Caki2 (cell line): ENCODE measurements around the gene APOLD1. TPM values are rescaled to one million over a fixed set of nuclear protein-coding genes. Genes with fewer than 3 reads are reported as not detected.
"Not testable (repeated sequence)": the region's sequence is repeated elsewhere in the genome, so short reads cannot be mapped to it uniquely, and the experiment has no call there.

ENCODE experiments used
- DNase-seq: peaks from one replicate; pipeline ENCODE4 v3.0.0-alpha.2; 2015; ENCODE audit warnings: low read depth
- in situ Hi-C: cut with HindIII; loops from 2 replicates; pipeline ENCODE4 v1.10.0; 2016; ENCODE audit warnings: low sequenced_read_pairs, low pct_unique_long_range_greater_than_20kb, mixed read lengths
- total RNA-seq: library from RNA; depleted of rRNA; stranded (reverse); fragments of >200 nt; shearing (Covaris generic); gene quantifications from 2 replicates; pipeline ENCODE4 v1.2.3, GENCODE V29; 2014; ENCODE audit warnings: low replicate concordance; rRNA removed

Gene APOLD1
- 5.1 and 8.4 TPM in 2 replicates for total RNA-seq

GRCh38 chr12:12784911-12785814 lies at the start of gene APOLD1:
TSS of gene APOLD1 (plus strand) at chr12:12785659. CDS start at chr12:12785692, 33 bp downstream.
- in situ Hi-C loops = no loop called here
- no peak for DNase-seq

GRCh38 chr12:12736759-12737676 lies 48.4 kb upstream of the APOLD1 start:
- peak; percentile 74 for DNase-seq

GRCh38 chr12:12738152-12738551 lies 47.3 kb upstream of the APOLD1 start:
- in situ Hi-C loops, DNase-seq: not testable (repeated sequence)

More at GRCh38 chr12:12736759-12737676, 48.4 kb upstream of the APOLD1 start:
- in situ Hi-C loops = no loop called here

GRCh38 chr12:12741660-12742059 lies 43.8 kb upstream of the APOLD1 start:
- in situ Hi-C loops = no loop called here
- no peak for DNase-seq

- DNase-seq = no peak
- in situ Hi-C loops = no loop called here
Observed at GRCh38 chr12:12744546-12745305, 40.7 kb upstream of the APOLD1 start.

- in situ Hi-C loops = no loop called here
- no peak for DNase-seq
Observed at GRCh38 chr12:12745576-12746211, 39.8 kb upstream of the APOLD1 start.

- DNase-seq = no peak
- in situ Hi-C loops = no loop called here
Observed at GRCh38 chr12:12747278-12747677, 38.2 kb upstream of the APOLD1 start.

- no peak for DNase-seq
- in situ Hi-C loops = no loop called here
Observed at GRCh38 chr12:12748044-12748443, 37.4 kb upstream of the APOLD1 start.

GRCh38 chr12:12749433-12749832 lies 36.0 kb upstream of the APOLD1 start:
- in situ Hi-C loops = no loop called here
- DNase-seq = peak; percentile 92

- no peak for DNase-seq
- in situ Hi-C loops = no loop called here
Observed at GRCh38 chr12:12755923-12756322, 29.5 kb upstream of the APOLD1 start.

GRCh38 chr12:12757121-12757520 lies 28.3 kb upstream of the APOLD1 start:
- DNase-seq = no peak
- in situ Hi-C loops = no loop called here

GRCh38 chr12:12759234-12759915 lies 26.1 kb upstream of the APOLD1 start:
- DNase-seq = no peak
- in situ Hi-C loops = no loop called here

- DNase-seq = no peak
- in situ Hi-C loops = no loop called here
Observed at GRCh38 chr12:12764824-12765223, 20.6 kb upstream of the APOLD1 start.

- no peak for DNase-seq
- in situ Hi-C loops = no loop called here
Observed at GRCh38 chr12:12770262-12770661, 15.2 kb upstream of the APOLD1 start.

- DNase-seq = no peak
Observed at GRCh38 chr12:12774791-12775190, 10.7 kb upstream of the APOLD1 start.

GRCh38 chr12:12776261-12776660 lies 9.2 kb upstream of the APOLD1 start:
- no peak for DNase-seq
- in situ Hi-C loops = no loop called here

More at GRCh38 chr12:12774791-12775190, 10.7 kb upstream of the APOLD1 start:
- in situ Hi-C loops = no loop called here

GRCh38 chr12:12777092-12777491 lies 8.4 kb upstream of the APOLD1 start:
- in situ Hi-C loops = no loop called here
- DNase-seq = no peak
